H1 (cell line): ENCODE results near the gene MTG1. TPM values are rescaled to one million over a fixed set of nuclear protein-coding genes. Genes with fewer than 3 reads are reported as not detected.

Experiments used
- CTCF ChIA-PET: fragments of 300-600 bp; sonication (Branson Sonifier 250); formaldehyde crosslinking; loops from one replicate; lab custom pipeline; 2021; ENCODE audit not compliant: partially characterized antibody; lab: Charles Lee
- POLR2A ChIA-PET: fragments of 300-600 bp; sonication (Branson Sonifier 250); formaldehyde crosslinking; loops from one replicate; lab custom pipeline; 2021; ENCODE audit warnings: inconsistent platforms; ENCODE audit not compliant: partially characterized antibody; lab: Charles Lee
- DNase-seq, 2 experiments: peaks; one replicate each; pipeline versions ENCODE4 v3.0.0 to v3.0.0-alpha.2; 2010 to 2022; ENCODE audit warnings: low spot score in 2 of 2, low read depth in 1 of 2, mixed read lengths in 1 of 2
- FAIRE-seq: peaks from 2 replicates; lab custom pipeline; 2011; peaks lifted over from hg19 to GRCh38; lab: Jason Lieb, UNC
- H2AFZ ChIP-seq: 2 replicates; pipeline ENCODE4 v1.8.1; 2012; ENCODE audit warnings: low read length, inconsistent platforms
- H2AK5ac ChIP-seq: 2 replicates; pipeline ENCODE4 v1.6.1; 2013; ENCODE audit warnings: low read depth, low read length
- H2BK120ac ChIP-seq: replicated peaks from 2 replicates; pipeline ENCODE3; 2013; ENCODE audit warnings: low read depth, low read length, inconsistent platforms
- H2BK12ac ChIP-seq: 2 replicates; pipeline ENCODE4 v1.6.1; 2013; ENCODE audit warnings: low read depth, low read length
- H2BK15ac ChIP-seq: 2 replicates; pipeline ENCODE4 v1.6.1; 2013; ENCODE audit warnings: low read length
- H2BK20ac ChIP-seq: 2 replicates; pipeline ENCODE4 v1.6.1; 2013; ENCODE audit warnings: low read length
- H2BK5ac ChIP-seq: 2 replicates; pipeline ENCODE4 v1.6.1; 2013; ENCODE audit warnings: low read depth, low read length
- H3K14ac ChIP-seq: 2 replicates; pipeline ENCODE4 v1.6.1; 2013; ENCODE audit warnings: inconsistent platforms; ENCODE audit not compliant: insufficient read length
- H3K18ac ChIP-seq: 2 replicates; pipeline ENCODE4 v1.6.1; 2013; ENCODE audit warnings: low read length; ENCODE audit errors: extremely low read depth
- H3K23ac ChIP-seq: 2 replicates; pipeline ENCODE4 v1.6.1; 2013; ENCODE audit warnings: inconsistent platforms; ENCODE audit not compliant: insufficient read length
- H3K23me2 ChIP-seq: 2 replicates; pipeline ENCODE4 v1.6.1; 2013; ENCODE audit warnings: low read depth, low read length
- H3K27ac ChIP-seq: 2 replicates; pipeline ENCODE4 v1.6.1; 2011; ENCODE audit warnings: low read depth, low read length, inconsistent platforms
- H3K27me3 ChIP-seq, 4 experiments: replicated peaks in 1 of 4; 1 replicate in 1 of 4; 2 replicates in 3 of 4; pipeline versions ENCODE4 v1.6.1 to v1.8.1; 2011 to 2013; ENCODE audit warnings: low read length in 3 of 4, mild to moderate bottlenecking in 3 of 4, inconsistent platforms in 2 of 4, mixed read lengths in 2 of 4, moderate library complexity in 1 of 4; ENCODE audit not compliant: control insufficient read depth in 3 of 4, insufficient read depth in 3 of 4; ENCODE audit errors: extremely low read depth in 1 of 4
- H3K36me3 ChIP-seq, 4 experiments: 2 replicates each; pipeline versions ENCODE4 v1.6.1 to v1.8.1; 2011 to 2013; ENCODE audit warnings: mild to moderate bottlenecking in 4 of 4, low read length in 3 of 4, moderate library complexity in 2 of 4, control low read depth in 1 of 4, inconsistent platforms in 1 of 4; ENCODE audit not compliant: insufficient read depth in 4 of 4, control insufficient read depth in 2 of 4
- H3K4ac ChIP-seq: replicated peaks from 2 replicates; pipeline ENCODE3; 2013; ENCODE audit warnings: low read length, low read depth, mixed read lengths, inconsistent platforms; ENCODE audit not compliant: insufficient read length
- H3K4me1 ChIP-seq, 4 experiments: replicated peaks in 1 of 4; 1 replicate in 1 of 4; 2 replicates in 3 of 4; pipeline versions ENCODE4 v1.6.1 to v1.8.1; 2011 to 2013; ENCODE audit warnings: low read length in 3 of 4, inconsistent platforms in 2 of 4, mixed read lengths in 1 of 4; ENCODE audit not compliant: insufficient read depth in 4 of 4, control insufficient read depth in 3 of 4
- H3K4me2 ChIP-seq, 2 experiments: 2 replicates each; pipeline versions ENCODE4 v1.6.1 to v1.8.1; 2011 to 2013; ENCODE audit warnings: low read depth in 2 of 2, low read length in 2 of 2, control low read depth in 1 of 2, inconsistent platforms in 1 of 2, mild to moderate bottlenecking in 1 of 2; ENCODE audit not compliant: insufficient read depth in 1 of 2
- H3K4me3 ChIP-seq, 4 experiments: fragments of 200-600, 300-600 bp in 1 of 4; sonication (generic), shearing (Covaris generic), sonication (Bioruptor Twin) in 1 of 4; 2 replicates each; pipeline versions ENCODE4 v1.5.1 to v1.8.1; 2011 to 2016; ENCODE audit warnings: low read length in 4 of 4, low read depth in 3 of 4, control low read depth in 2 of 4, inconsistent platforms in 2 of 4, mild to moderate bottlenecking in 2 of 4, mixed read lengths in 1 of 4, moderate library complexity in 1 of 4; ENCODE audit not compliant: insufficient read depth in 2 of 4; ENCODE audit errors: extremely low read depth in 1 of 4
- H3K56ac ChIP-seq: replicated peaks from 2 replicates; pipeline ENCODE3; 2013; ENCODE audit warnings: low read depth, mild to moderate bottlenecking, mixed read lengths, low read length, inconsistent platforms; ENCODE audit not compliant: insufficient read length
- H3K79me1 ChIP-seq: 2 replicates; pipeline ENCODE4 v1.6.1; 2013; ENCODE audit warnings: low read depth, low read length, control low read depth
- H3K79me2 ChIP-seq, 2 experiments: 2 replicates each; pipeline versions ENCODE4 v1.6.1 to v1.8.1; 2012 to 2013; ENCODE audit warnings: low read length in 2 of 2, mild to moderate bottlenecking in 2 of 2, inconsistent platforms in 1 of 2; ENCODE audit not compliant: insufficient read depth in 2 of 2, control insufficient read depth in 1 of 2
- H3K9ac ChIP-seq, 4 experiments: replicated peaks in 1 of 4; 1 replicate in 1 of 4; 2 replicates in 3 of 4; pipeline versions ENCODE4 v1.6.1 to v1.8.1; 2011 to 2013; ENCODE audit warnings: low read depth in 3 of 4, low read length in 3 of 4, control low read depth in 2 of 4, mild to moderate bottlenecking in 2 of 4, moderate library complexity in 2 of 4, inconsistent platforms in 1 of 4; ENCODE audit errors: extremely low read depth in 1 of 4
- H3K9me3 ChIP-seq, 2 experiments: 2 replicates each; pipeline versions ENCODE4 v1.6.1 to v1.8.1; 2012 to 2013; ENCODE audit warnings: mild to moderate bottlenecking in 2 of 2, moderate library complexity in 2 of 2, control low read depth in 1 of 2, inconsistent platforms in 1 of 2, low read depth in 1 of 2, low read length in 1 of 2, mixed read lengths in 1 of 2; ENCODE audit not compliant: insufficient read depth in 2 of 2
- H4K20me1 ChIP-seq, 2 experiments: replicated peaks in 1 of 2; 2 replicates each; pipeline versions ENCODE3 to v1.8.1; 2011 to 2013; ENCODE audit warnings: inconsistent platforms in 2 of 2, low read length in 2 of 2, mild to moderate bottlenecking in 1 of 2; ENCODE audit not compliant: insufficient read depth in 2 of 2, control insufficient read depth in 1 of 2
- H4K5ac ChIP-seq: 2 replicates; pipeline ENCODE4 v1.6.1; 2013; ENCODE audit warnings: low read length, low read depth, mixed read lengths, inconsistent platforms; ENCODE audit not compliant: insufficient read length
- H4K8ac ChIP-seq: 2 replicates; pipeline ENCODE4 v1.8.0; 2013; ENCODE audit warnings: mild to moderate bottlenecking, moderate library complexity, low read length, inconsistent platforms; ENCODE audit not compliant: insufficient read depth; ENCODE audit errors: extremely low read depth
- H4K91ac ChIP-seq: replicated peaks from 2 replicates; pipeline ENCODE3; 2013; ENCODE audit warnings: low read length, mixed read lengths, inconsistent platforms; ENCODE audit not compliant: insufficient read length
- ATF2 ChIP-seq: IDR thresholded peaks from 2 replicates; pipeline ENCODE4 v1.6.1; 2012; ENCODE audit warnings: low read length, inconsistent platforms
- ATF3 ChIP-seq: IDR thresholded peaks from 2 replicates; pipeline ENCODE4 v1.6.1; 2011; ENCODE audit warnings: low read depth, mild to moderate bottlenecking, low read length; ENCODE audit not compliant: insufficient read depth
- CBX5 ChIP-seq: fragments of 300-800, 300-1000 bp; sonication (generic); IDR thresholded peaks from 2 replicates; pipeline ENCODE4 v1.7.1; 2016; ENCODE audit warnings: antibody characterized with exemption, low read length, low read depth
- CREB1 ChIP-seq: IDR thresholded peaks from 2 replicates; pipeline ENCODE4 v1.6.1; 2012; ENCODE audit warnings: inconsistent platforms
- POLR2AphosphoS5 ChIP-seq: IDR thresholded peaks from 2 replicates; pipeline ENCODE4 v1.6.1; 2011; ENCODE audit warnings: low read depth, low read length
- TEAD4 ChIP-seq: IDR thresholded peaks from 2 replicates; pipeline ENCODE4 v1.6.1; 2012; ENCODE audit warnings: low read depth, low read length, inconsistent platforms, mixed read lengths
- WGBS, 2 experiments: shearing (Covaris generic) in 1 of 2; methylation state at CpG; one replicate each; pipeline versions ENCODE4 v1.1.6 to v1.1.7; 2013 to 2015; ENCODE audit warnings: low lambda C conversion rate in 2 of 2, mixed read lengths in 2 of 2, inconsistent platforms in 1 of 2, low coverage in 1 of 2, missing lambda C conversion rate in 1 of 2; ENCODE audit not compliant: insufficient replicate concordance in 2 of 2, insufficient coverage in 1 of 2, insufficient read length in 1 of 2; ENCODE audit errors: extremely low coverage in 1 of 2, missing lambda C conversion rate in 1 of 2; 5-methylcytosine and 5-hydroxymethylcytosine counted together
- polyA plus RNA-seq, 7 experiments: library from polyadenylated mRNA; depleted of rRNA in 3 of 7; stranded (reverse) in 5 of 7; unstranded in 2 of 7; fragments of >200 nt in 5 of 7; fragments of 200-250 nt in 2 of 7; gene quantifications; 1 replicate in 5 of 7; 2 replicates in 1 of 7; 4 replicates in 1 of 7; pipeline versions ENCODE4 v1.2.1 to v1.2.3, GENCODE V29; 2011 to 2013; ENCODE audit warnings: missing spikeins in 2 of 7, mixed read lengths in 2 of 7
- total RNA-seq: library from RNA; stranded (reverse); fragmentation: NEBNext Ultra II Directional; extraction: Animal tissue kit (Norgen Biotek cat#: 25700); gene quantifications from 2 replicates; pipeline ENCODE4 v1.2.1, GENCODE V29; 2021

Gene MTG1
- total and polyA plus RNA-seq, 2 of the 8 experiments (the other 6 are each of a cell fraction or from before 2014, with no cell fraction given) = 56.6 to 81.6 TPM

- Histone ChIP-seq H3K27ac (no peak overlapping the region), H3K14ac (no peak overlapping the region), H2BK12ac (no peak overlapping the region), H3K79me2 (no peaks in the 10 kb centered on the region), H4K5ac (no peak overlapping the region), H4K91ac (no peak overlapping the region), H4K8ac (no peak overlapping the region), H2AFZ (no peak overlapping the region), H3K36me3 (no peaks in the 10 kb centered on the region), H3K23ac (no peak overlapping the region), H3K9ac (no peak overlapping the region), H3K18ac (no peak overlapping the region), H3K4me3 (no peak overlapping the region), H3K56ac (no peak overlapping the region), H3K4me1 (no peaks in the 10 kb centered on the region), H2BK5ac (no peak overlapping the region), H3K27me3 (no peaks in the 10 kb centered on the region), H2BK15ac (no peak overlapping the region), H2BK120ac (no peak overlapping the region), H3K79me1 (no peaks in the 10 kb centered on the region), H3K4me2 (no peak overlapping the region), H4K20me1 (no peaks in the 10 kb centered on the region), H3K4ac (no peak overlapping the region), H2BK20ac (no peak overlapping the region), H3K9me3 (peaks cover 67 to 73% of the 10 kb centered on the region in 2 experiments), H3K23me2 (no peaks in the 10 kb centered on the region), H2AK5ac (no peak overlapping the region)
- FAIRE-seq (no peak), DNase-seq (no peak)
- ChIA-PET CTCF (no interaction called here), POLR2A (no interaction called here)
- 89% methylated on average over 5 of the region's 7 CpGs; no CpG with 5 or more reads in 1 of the 2 experiments for WGBS, 2 experiments
- TF ChIP-seq TEAD4 (no peak), POLR2AphosphoS5 (no peak), CBX5 (no peak), ATF2 (no peak), ATF3 (no peak), CREB1 (no peak)
Measured at GRCh38 chr10:133466683-133467275, 72.8 kb downstream of the MTG1 start.
